ENCODE results near the gene IL1B.

Gene IL1B

DNA sequence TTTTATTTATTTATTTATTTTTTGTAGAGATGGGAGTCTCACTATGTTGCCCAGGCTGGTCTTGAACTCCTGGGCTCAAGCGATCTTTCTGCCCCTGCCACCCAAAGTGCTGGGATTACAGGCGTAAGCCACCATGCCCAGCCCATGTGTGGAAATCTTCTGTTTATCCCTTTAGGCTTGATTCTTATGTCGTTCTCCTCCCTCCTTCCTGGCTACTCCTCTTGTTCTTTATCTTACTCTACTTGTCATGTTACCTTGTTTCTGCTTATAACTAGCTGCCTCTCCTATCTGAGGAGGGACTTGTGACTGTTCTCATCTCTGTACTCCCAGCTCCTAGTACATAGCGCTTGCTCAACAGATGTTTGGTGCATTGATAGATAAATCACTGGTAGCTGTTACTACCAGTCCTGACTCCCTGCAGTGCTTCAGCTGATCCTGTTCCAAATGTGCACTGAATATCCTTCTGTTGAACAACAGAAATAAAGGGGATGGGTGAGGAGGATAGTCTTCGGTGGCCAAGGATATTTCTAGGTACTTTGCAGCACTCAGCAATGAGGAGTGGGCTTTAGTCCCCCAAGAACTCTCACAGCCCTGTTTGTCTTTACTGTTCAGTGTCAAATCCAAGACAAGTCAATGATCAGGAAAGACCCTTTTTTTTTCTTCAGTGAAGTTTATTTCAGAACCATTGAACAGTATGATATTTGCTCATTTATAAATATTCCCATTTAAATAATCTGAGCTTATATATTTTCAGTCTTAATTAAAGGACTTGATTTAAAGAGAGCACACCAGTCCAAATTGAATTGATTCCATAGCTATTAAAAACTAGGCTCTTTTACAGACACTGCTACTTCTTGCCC is 7.2 kb downstream of the IL1B start:
- DNase-seq (ENCODE audit: low read depth): no peak

DNA sequence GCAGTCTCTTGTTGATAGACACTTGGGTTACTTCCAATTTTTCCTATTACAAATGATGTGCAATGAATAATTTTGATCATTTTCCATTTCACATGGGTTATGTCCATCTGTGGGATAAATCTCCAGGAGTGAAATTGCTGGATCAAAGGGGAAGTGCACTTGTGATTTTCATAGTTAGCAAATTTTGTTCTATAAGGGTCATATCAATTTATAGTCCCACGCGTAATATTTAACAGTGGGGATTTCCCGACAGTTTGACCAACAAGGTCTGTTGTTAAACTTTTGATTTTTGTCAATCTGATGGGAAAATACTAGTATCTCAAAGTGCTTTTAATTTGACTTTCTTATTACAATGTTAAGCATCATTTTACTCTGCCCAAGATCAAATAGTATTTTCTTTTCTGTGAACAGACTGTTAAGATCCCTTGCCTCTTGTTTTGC is 8.3 kb downstream of the IL1B start:
- DNase-seq (ENCODE audit: low read depth): no peak

GRCh38 chr2:112827604-112828185 is 8.9 kb downstream of the IL1B start:
- DNase-seq (ENCODE audit: low read depth): no peak

DNA sequence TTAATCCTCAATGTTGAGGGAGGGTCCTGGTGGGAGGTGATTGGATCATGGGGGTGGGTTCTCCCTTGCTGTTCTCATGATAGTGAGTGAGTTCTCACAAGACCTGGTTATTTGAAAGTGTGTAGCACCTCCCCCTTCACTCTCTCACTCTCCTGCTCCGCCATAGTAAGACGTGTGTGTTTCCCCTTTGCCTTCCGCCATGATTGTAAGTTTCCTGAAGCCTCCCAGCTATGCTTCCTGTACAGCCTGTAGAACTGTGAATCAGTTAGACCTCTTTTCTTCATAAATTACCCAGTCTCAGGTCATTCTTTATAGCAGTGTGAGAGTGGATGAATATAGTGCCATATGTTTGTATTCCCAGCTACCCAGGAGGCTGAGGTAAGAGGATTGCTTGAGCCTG is 9.6 kb downstream of the IL1B start:
- no peak for DNase-seq (ENCODE audit: low read depth)

GRCh38 chr2:112825706-112826105 is 10.9 kb downstream of the IL1B start:
- no peak for DNase-seq (ENCODE audit: low read depth)

- no peak for DNase-seq (ENCODE audit: low read depth)
Measured at GRCh38 chr2:112824694-112825085, 11.9 kb downstream of the IL1B start.

- no peak for DNase-seq (ENCODE audit: low read depth)
Measured at GRCh38 chr2:112821682-112822081, 14.9 kb downstream of the IL1B start.

GRCh38 chr2:112821142-112821541 is 15.4 kb downstream of the IL1B start:
- DNase-seq (ENCODE audit: low read depth): no peak

DNA sequence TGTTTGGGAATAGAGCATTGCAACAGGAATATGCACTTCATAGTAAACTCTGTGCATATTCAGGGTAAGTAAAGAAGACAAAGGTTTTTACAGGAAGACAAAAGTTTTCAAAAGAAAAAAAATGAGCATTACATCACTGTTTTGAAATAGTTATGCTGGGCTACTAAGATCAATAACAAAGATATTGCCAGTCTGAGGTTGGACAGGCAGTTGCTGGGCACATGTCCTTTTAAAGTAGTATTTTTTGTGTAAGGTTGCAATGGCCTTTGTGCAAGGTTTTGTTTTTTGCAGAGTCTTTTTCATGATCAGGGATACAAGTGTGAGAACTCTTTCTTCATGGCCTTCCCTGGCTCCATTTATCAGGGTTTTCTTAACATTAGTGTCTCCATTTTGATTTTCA is 16.2 kb downstream of the IL1B start:
- DNase-seq (ENCODE audit: low read depth): no peak

- no peak for DNase-seq (ENCODE audit: low read depth)
Measured at GRCh38 chr2:112819081-112819480, 17.5 kb downstream of the IL1B start.

- no peak for DNase-seq (ENCODE audit: low read depth)
Measured at GRCh38 chr2:112818094-112818902, 18.3 kb downstream of the IL1B start.

- DNase-seq (ENCODE audit: low read depth): no peak
Measured at GRCh38 chr2:112817082-112817689, 19.4 kb downstream of the IL1B start.

- no peak for DNase-seq (ENCODE audit: low read depth)
Measured at GRCh38 chr2:112814278-112814677, 22.3 kb downstream of the IL1B start.

DNA sequence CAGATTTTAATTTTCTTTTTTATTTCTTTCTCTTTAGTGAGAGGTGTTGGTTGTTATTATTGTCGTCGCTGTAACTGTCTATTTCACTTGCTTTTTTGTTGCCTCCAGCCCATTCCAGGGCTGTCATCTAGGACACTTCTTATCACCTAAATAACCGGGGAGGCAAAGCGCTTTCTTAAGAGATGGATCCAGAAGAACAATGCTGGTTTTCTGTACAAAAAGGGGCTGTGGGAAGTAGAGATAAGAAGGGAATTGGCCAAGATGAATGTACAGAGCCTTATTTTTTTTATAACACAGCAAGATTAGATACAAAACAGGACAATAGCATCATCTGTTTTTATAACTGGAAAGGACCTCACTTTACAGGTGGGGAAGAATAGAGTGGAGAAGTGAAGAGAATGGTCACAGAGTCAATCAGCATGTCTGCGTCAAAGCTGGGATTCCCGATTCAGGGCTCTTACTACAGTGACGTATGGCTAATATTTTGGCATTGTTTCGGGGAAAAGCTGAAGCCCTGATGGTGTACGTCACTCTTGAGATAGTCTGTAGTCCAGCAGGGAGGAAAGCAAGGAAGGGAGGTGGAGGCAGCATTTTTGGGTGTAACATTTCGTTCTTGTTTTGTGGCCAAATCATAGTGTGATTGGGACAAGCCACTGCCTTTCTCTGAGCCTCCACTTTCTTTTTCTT is 23.2 kb downstream of the IL1B start:
- DNase-seq (ENCODE audit: low read depth): no peak

DNA sequence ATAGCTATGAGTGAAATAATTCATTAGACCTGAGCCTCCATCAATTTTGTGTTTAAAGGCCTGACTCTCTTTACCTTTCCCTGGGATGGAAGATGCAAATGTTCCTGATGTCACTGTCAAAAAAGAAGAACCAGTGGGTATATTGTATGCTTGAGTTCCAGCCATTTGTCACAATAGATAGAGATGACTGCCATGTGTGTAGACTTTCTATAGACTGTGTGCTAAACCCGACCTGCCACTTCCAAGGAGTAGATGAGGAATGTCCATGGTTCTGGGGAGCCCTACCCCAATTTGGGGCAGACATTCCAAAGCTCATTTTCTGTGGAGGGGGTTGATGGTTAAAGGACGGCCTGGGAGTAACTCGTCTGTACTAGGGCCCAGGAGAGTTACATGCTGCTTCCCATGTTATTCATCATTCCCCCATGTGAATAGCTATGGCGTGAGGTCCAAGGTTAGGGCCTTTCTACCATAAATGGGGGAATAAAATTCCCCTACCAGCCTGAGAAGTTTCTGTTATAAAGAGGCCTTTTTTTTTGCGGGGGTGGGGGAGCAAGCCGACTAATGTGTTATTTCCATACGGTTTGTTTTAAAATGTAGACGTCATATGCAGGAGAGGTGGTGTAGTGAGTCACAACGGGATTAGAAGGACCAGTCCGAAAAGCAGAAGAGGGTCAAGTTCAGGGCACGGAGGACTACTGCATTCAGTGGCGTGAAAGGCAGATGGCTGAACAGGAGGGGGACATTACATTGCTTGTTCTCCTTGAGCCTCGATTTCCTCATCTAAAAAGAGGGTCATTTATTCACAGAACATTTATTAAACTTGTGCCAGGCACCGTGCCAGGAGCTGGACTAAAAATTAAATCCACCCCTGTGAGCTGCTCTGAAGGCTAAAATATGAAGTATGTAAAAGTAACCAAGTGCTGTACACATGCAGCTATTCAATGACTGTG is 24.0 kb downstream of the IL1B start:
- no peak for DNase-seq (ENCODE audit: low read depth)

- DNase-seq (ENCODE audit: low read depth): no peak
Measured at GRCh38 chr2:112811841-112812306, 24.7 kb downstream of the IL1B start.

- no peak for DNase-seq (ENCODE audit: low read depth)
Measured at GRCh38 chr2:112811276-112811831, 25.2 kb downstream of the IL1B start.

DNA sequence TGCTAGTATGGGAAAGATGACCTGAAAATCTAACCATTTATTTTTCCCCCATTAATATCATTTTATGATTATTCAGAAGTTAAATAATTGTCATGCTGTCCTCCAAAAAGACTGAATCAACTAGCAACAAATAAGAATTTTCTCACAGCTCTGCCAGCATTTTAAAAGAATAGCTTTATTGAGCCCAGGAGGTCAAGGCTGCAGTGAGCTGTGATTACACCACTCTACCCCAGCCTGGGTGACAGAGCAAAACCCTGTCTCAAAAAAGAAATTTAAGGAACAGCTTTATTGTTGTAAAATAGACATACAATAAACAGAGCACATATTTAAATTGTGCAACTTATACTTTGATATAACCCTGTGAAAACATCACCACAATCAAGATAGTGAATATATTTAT is 27.5 kb downstream of the IL1B start:
- DNase-seq (ENCODE audit: low read depth): no peak

DNA sequence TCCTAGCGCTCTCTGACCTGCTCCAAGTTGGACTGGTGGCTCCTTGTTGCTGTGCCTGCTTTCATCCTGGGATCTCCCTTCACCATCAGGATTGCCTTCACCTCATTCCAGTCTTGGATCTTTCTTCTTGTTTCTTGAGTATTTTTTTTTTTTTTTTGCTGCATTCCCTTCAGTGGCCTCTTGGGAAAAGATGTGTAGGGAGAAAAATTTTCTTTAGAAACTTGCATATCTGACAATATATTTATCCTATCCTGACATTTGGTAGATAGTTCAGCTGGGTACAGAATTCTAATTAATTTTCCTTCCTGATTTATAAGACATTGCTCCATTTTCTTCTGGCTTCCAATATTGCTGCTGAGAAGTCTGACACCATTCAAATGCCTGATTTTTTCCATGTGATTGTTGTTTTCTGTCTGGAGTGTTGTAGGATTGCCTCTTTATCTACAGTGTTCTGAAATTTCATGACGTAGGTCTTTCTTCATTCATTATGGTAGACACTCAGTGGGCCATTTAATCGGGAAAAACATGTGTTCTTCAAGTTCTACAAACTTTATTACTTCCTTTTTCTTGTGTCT is 29.3 kb downstream of the IL1B start:
- no peak for DNase-seq (ENCODE audit: low read depth)

GRCh38 chr2:112805542-112805941 is 31.0 kb downstream of the IL1B start:
- no peak for DNase-seq (ENCODE audit: low read depth)
